AG04449 (cell line): ENCODE data around the gene GABRE.

Experiments
- CTCF ChIA-PET: fragments of 350-600 bp; formaldehyde crosslinking; extraction: SDS; loops from one replicate; lab custom pipeline; 2021; ENCODE audit warnings: antibody characterized with exemption; lab: Yijun Ruan, JAX
- POLR2A ChIA-PET: fragments of 400-600, 350-600 bp; formaldehyde crosslinking; extraction: SDS; loops from one replicate; lab custom pipeline; 2020; ENCODE audit warnings: antibody characterized with exemption, inconsistent platforms; lab: Yijun Ruan, JAX
- DNase-seq: peaks from one replicate; pipeline ENCODE4 v3.0.0-alpha.2; 2010; ENCODE audit warnings: low read depth, low spot score
- H3K4me3 ChIP-seq: 2 replicates; pipeline ENCODE4 v1.5.1; 2011; ENCODE audit warnings: low read depth, mild to moderate bottlenecking, control low read depth, low read length
- CTCF ChIP-seq: IDR thresholded peaks from one replicate; pipeline ENCODE4 v1.5.1; 2011; ENCODE audit warnings: mild to moderate bottlenecking, moderate library complexity, low read length, control low read depth, inconsistent platforms; ENCODE audit not compliant: insufficient read depth; ENCODE audit errors: missing control alignments

Gene GABRE

GRCh38 chrX:151966236-151966635 lies 8.2 kb downstream of the GABRE start:
- POLR2A ChIA-PET: no interaction called here

GRCh38 chrX:151962034-151962433 lies 12.4 kb downstream of the GABRE start:
- ChIA-PET CTCF (no interaction called here), POLR2A (no interaction called here)
- DNase-seq: no peak

More at GRCh38 chrX:151966236-151966635, 8.2 kb downstream of the GABRE start:
- no peak overlapping the region for H3K4me3 ChIP-seq
- no peak for DNase-seq
- TF ChIP-seq CTCF: no peak
- CTCF ChIA-PET: no interaction called here

GRCh38 chrX:151958101-151958500 lies 16.4 kb downstream of the GABRE start:
- CTCF ChIA-PET: no interaction called here
- POLR2A ChIA-PET: no interaction called here
- no peak for TF ChIP-seq CTCF
- no peak for DNase-seq
- H3K4me3 ChIP-seq: no peak overlapping the region

More at GRCh38 chrX:151962034-151962433, 12.4 kb downstream of the GABRE start:
- TF ChIP-seq CTCF: no peak
- H3K4me3 ChIP-seq: no peak overlapping the region

GRCh38 chrX:151954730-151955129 lies 19.7 kb downstream of the GABRE start:
- no peak for TF ChIP-seq CTCF
- ChIA-PET CTCF (no interaction called here), POLR2A (no interaction called here)
- H3K4me3 ChIP-seq: no peak overlapping the region
- DNase-seq: no peak

- POLR2A ChIA-PET: no interaction called here
- H3K4me3 ChIP-seq: no peak overlapping the region
- DNase-seq: no peak
- CTCF ChIA-PET: no interaction called here
- TF ChIP-seq CTCF: no peak
Observed at GRCh38 chrX:151938172-151938571, 36.3 kb downstream of the GABRE start.

GRCh38 chrX:151935358-151935757 lies 39.1 kb downstream of the GABRE start:
- H3K4me3 ChIP-seq: no peak overlapping the region
- ChIA-PET POLR2A (no interaction called here), CTCF (no interaction called here)
- TF ChIP-seq CTCF: no peak
- no peak for DNase-seq

GRCh38 chrX:151929126-151929525 lies 45.4 kb downstream of the GABRE start:
- CTCF ChIA-PET: no interaction called here
- no peak overlapping the region for H3K4me3 ChIP-seq
- no peak for TF ChIP-seq CTCF

More at GRCh38 chrX:151929126-151929525, 45.4 kb downstream of the GABRE start:
- POLR2A ChIA-PET: no interaction called here
- no peak for DNase-seq
